HG02571 (cell line): ENCODE data around the gene MAML3.

Experiments
- ATAC-seq: cut with Tn5 transposase; IDR thresholded peaks from one replicate; pipeline ENCODE4 v1.9.1; 2021; ENCODE audit warnings: mild to moderate bottlenecking, moderate library complexity; ENCODE audit not compliant: unreplicated experiment

The MAML3 gene

GRCh38 chr4:139743027-139743426 lies 411.0 kb downstream of the MAML3 start:
- no peak for ATAC-seq

DNA sequence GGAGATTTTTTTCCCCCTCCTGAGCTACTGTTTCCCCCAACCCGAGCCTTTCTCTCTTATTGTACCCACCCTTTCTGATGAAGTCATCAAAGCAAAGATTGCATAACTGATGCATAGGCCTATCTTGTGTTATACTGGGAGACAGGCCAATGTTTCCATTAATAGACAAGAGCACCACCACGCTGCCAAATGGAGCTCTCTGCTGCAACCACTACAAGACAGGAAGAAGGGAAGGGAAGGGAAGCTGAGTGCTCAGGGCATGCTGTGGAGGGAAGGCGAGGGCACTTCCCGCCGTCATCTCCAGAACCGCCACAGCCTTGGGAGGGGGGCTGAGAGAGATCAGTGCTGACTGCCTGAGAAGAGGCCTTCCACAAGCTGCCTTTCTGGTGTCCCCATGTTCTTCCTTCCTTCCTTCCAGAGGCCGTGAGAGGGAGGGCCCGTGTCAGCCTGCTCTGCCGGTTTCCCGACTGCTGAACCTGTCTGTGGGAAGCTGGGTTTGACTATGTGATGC lies 413.4 kb downstream of the MAML3 start:
- ATAC-seq = no peak

DNA sequence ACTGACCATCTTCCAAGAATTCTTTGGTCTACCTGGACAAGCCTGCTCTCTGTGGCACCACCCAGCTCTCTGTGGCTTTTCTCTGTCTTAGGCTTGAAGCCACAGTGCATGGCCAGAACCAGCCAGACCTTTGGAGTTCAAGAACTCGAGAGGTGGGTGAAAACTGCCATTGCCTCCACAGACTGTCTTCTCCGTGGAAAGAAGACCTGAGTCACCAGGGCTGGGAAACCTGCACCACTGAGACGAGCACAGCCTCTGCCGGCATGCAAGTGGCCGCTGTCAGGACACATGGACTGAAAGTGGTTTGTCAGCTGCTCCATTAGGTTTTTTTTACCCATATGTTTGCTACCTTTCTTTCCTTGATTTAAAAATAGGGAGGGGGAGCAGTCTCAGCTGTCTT lies 413.9 kb downstream of the MAML3 start:
- ATAC-seq = no peak

DNA sequence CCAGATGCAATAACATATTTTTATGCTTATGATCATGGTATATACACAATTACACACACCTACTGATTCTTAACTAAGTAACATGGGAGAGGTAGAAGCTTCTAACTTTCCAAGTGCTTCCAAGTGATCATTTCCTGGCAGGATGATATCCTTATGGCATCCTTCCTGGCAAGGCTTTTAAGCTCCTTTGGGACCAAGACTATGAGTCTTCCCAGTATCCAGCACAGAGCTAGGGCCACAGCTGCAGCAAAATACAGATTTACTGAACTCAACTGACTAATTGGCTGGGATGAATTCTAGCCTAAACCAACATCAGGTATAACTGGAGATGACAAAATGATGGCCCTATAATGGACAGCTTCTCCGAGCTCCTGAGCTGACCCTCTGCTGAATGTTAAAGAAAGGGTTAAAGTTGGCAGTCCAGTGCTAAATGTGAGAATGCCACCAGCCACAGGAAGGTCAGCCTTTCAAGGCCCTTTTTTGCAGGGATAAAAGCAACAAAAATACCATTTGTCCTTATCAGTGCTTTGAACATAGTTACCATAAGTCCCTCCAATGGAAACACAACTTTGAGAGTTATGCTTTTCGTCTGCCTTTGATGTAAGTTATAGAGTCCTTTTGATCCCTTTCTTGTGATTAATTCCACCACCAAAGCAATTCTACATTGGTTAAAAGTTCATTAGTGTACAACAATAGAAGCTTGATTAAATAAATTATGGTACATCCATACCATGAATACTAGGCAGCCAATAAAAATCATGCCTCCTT lies 415.0 kb downstream of the MAML3 start:
- no peak for ATAC-seq

DNA sequence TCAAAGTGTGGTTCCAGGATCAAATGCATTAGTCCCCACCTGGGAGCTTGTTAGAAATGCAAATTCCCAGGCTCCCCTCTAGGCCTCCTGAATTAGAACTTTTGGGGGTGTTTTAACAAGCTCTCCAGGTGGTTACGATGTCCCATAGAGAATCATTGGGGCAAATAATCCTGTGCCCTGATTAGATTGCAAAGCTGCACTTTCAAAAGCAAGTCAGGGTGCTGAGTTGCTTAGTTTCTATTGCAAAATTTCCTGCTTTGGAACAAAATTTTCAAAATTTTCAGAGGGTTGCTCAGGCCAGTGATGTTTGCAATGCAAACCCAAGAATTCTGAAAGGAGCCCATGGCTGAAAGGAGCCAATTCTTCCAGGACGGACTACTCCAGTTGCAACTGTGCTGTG lies 417.3 kb downstream of the MAML3 start:
- no peak for ATAC-seq

DNA sequence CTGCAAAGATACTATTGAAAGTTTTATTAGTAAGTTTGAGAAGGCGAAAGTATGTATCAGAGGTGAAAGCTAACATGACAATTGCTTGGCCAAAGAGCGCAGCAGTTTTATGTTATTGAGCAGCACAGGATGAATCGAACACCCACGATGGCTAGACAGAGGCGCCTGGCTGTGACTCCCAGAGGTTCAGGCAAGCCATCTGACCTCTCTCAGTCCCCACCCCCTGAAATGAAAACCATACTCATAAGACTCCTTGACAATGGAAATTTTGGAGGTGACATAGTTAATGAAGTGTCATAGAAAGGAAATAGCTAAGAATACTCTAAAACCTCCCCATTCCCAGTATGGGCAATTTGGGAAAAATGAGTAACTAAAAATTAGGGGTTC lies 417.7 kb downstream of the MAML3 start:
- no peak for ATAC-seq

- ATAC-seq = no peak
These were observed 418.4 kb downstream of the MAML3 start for GRCh38 chr4:139735381-139736273.

GRCh38 chr4:139734875-139735380 lies 419.1 kb downstream of the MAML3 start:
- no peak for ATAC-seq

DNA sequence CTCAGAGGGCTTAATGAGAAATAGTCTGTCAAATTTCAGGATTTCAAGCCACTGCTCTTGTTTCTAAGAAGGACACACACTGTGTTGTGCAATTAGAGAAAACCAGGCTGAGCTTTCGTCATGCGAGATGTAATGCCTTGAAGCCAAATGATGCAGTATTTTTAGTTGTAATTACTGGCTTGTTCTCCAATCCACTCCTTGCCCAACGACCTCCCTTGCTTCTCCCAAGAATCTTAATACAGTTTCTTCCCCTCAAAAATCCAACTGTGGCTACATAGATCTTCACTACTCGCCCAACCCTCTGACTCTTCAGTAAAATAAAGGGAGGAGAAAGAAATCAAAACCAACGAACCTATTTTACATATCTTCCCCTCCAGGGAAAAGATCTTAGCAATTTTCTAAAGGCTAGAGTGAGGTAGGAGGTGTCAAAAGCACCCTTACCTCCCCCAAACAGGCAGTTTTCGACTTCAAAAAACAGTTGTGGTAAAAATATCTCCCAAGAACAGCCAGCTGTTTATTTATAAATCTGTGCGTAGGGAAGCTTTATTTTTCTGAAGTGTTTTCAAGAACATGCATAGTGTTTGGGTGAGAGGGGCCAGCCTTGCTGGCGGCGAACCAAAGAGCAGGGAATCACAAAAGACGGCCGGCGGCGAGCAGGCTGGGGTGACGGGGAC lies 419.6 kb downstream of the MAML3 start:
- no peak for ATAC-seq

GRCh38 chr4:139732991-139733570 lies 420.9 kb downstream of the MAML3 start:
- no peak for ATAC-seq

- ATAC-seq = no peak
These were observed 425.1 kb downstream of the MAML3 start for GRCh38 chr4:139728840-139729239.

DNA sequence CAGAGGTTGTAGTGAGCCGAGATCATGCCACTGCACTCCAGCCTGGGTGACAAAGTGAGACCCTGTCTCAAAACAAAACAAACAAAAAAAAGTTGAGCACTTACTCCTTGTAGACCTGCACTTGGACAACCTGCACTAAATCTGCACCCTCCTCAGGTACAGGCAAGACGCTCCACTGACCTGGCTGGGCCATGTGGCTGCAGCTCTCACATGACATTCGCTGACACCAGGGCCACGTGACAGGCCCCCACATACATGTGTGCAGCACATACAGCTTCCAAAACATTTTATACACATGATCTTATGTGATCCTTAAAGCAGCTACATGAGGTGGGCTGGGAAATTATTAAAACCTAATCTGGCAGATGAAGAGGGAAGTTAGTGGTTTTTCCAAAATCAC lies 425.8 kb downstream of the MAML3 start:
- no peak for ATAC-seq

- ATAC-seq = no peak
These were observed 427.4 kb downstream of the MAML3 start for GRCh38 chr4:139726615-139727014.

GRCh38 chr4:139725236-139725635 lies 428.7 kb downstream of the MAML3 start:
- ATAC-seq = no peak

DNA sequence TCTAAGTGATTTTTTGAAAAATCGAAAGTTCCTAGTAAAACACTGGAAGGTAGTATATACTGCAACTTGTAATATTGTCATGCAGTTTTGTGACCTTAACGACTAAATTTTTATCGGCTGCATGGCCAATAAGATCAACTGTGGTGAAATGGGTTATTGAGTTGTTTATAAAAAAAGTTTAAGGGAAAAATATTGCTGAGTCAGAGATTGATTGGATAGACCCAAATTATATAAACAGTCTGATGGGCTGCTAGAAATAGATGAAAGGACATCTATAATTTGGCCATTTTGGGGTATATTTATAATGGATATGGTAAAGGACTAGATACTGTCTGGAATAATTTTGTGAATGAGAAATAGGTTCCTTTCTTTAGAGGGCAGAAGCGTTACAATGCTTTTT lies 432.2 kb downstream of the MAML3 start:
- ATAC-seq = no peak

DNA sequence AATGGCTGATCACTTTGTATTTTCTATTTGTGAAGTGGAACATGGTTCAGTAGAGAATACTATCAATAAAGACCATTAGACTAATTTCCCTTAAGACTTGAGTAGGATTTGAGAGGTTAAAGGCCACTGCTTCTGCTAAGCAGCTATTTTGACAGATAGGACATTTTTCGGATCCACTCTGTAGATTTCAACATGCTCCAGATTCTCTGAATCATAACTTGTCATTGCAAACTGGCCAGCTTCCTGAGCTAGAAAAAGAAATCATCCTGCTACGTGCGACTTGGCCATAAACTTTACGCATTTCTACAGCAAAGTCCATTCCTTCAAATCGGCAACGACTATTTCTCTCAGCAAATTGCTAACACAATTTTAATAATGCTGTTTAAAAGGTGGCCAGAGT lies 433.2 kb downstream of the MAML3 start:
- ATAC-seq = no peak

GRCh38 chr4:139719381-139720101 lies 434.4 kb downstream of the MAML3 start:
- no peak for ATAC-seq

GRCh38 chr4:139718833-139719232 lies 435.2 kb downstream of the MAML3 start:
- ATAC-seq = no peak

- ATAC-seq = no peak
These were observed 435.6 kb downstream of the MAML3 start for GRCh38 chr4:139718358-139718757.

DNA sequence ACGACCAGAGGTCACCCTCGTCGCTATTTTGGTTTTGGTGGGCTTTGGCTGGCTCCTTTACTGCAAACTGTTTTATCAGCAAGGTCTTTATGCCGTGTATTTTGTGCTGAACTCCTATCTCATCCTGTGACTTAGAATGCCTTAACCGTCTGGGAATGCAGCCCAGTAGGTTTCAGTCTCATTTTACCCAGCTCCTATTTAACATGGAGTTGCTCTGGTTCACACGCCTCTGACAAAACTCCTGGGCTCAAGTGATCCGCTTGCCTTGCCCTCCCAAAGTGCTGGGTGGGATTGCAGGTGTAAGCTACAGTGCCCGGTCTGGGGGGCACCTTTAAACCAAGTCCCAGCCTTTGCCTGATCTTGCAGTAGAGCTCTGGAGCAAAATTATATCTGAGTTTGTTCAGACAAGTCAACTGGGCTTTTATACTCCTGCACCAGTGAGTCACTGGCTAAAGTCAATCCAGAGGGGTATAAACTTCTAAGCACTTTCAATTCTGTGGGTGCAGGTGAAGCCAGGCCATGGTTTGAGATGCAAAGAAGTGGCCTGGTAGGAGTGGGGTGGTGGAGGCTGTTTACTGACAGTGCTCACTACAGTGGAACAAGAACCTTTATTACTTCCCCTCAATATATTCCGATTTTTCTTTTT lies 438.1 kb downstream of the MAML3 start:
- no peak for ATAC-seq
